K562 (cell line): ENCODE data around the gene GPNMB.

Source experiments
- CTCF ChIP-seq, 3 experiments: IDR thresholded peaks in 2 of 3; conservative IDR thresholded peaks in 1 of 3; 2 replicates each; pipeline ENCODE4 v1.5.1; 2011 to 2012; ENCODE audit warnings: low read length in 3 of 3, mild to moderate bottlenecking in 3 of 3, control low read depth in 2 of 3, improper control_type of control experiment in 1 of 3, inconsistent platforms in 1 of 3, low read depth in 1 of 3, mixed read lengths in 1 of 3, moderate library complexity in 1 of 3; ENCODE audit not compliant: insufficient read depth in 2 of 3
- MAZ ChIP-seq, 2 experiments: fragments of 450-650 bp in 1 of 2; sonication (generic) in 1 of 2; formaldehyde crosslinking; IDR thresholded peaks in 1 of 2; conservative IDR thresholded peaks in 1 of 2; 2 replicates each; pipeline versions ENCODE4 v1.4.0 to v1.5.0; 2020; ENCODE audit warnings: mild to moderate bottlenecking in 1 of 2, missing genetic modification reagents in 1 of 2
- RERE ChIP-seq: sonication (generic); formaldehyde crosslinking; IDR thresholded peaks from 2 replicates; pipeline ENCODE4 v1.8.0; 2023; ENCODE audit warnings: missing genetic modification reagents, mild to moderate bottlenecking, borderline replicate concordance
- ZNF124 ChIP-seq: sonication (generic); formaldehyde crosslinking; IDR thresholded peaks from 2 replicates; pipeline ENCODE4 v1.8.1; 2022; ENCODE audit warnings: missing genetic modification reagents

GRCh38 chr7:23237000-23237399 is 9.6 kb upstream of the GPNMB start:
- TF ChIP-seq ZNF124 (CRISPR knock-in tag) (no peak), CTCF (IDR thresholded peaks at IDR 0.05 in 2 of 3, conservative IDR thresholded peaks at IDR 0.05 in 1 of 3; ENCODE audit: insufficient read depth in 2 of 3, low read depth in 1 of 3, low read length in 3 of 3) (no peak), RERE (CRISPR knock-in tag) (no peak), MAZ (CRISPR knock-in tag; conservative IDR thresholded peaks at IDR 0.05 in 1 of 2, IDR thresholded peaks at IDR 0.05 in 1 of 2) (no peak)
